Right forelimb (tissue), 1 donor: ENCODE data around the gene HOXA5.
A peak's percentile ranks its signal among the peaks of the same experiment; 100 is the strongest.

Experiments used
- DNase-seq: peaks from one replicate; pipeline ENCODE4 v3.0.0-alpha.2; 2018

HOXA5 gene

DNA sequence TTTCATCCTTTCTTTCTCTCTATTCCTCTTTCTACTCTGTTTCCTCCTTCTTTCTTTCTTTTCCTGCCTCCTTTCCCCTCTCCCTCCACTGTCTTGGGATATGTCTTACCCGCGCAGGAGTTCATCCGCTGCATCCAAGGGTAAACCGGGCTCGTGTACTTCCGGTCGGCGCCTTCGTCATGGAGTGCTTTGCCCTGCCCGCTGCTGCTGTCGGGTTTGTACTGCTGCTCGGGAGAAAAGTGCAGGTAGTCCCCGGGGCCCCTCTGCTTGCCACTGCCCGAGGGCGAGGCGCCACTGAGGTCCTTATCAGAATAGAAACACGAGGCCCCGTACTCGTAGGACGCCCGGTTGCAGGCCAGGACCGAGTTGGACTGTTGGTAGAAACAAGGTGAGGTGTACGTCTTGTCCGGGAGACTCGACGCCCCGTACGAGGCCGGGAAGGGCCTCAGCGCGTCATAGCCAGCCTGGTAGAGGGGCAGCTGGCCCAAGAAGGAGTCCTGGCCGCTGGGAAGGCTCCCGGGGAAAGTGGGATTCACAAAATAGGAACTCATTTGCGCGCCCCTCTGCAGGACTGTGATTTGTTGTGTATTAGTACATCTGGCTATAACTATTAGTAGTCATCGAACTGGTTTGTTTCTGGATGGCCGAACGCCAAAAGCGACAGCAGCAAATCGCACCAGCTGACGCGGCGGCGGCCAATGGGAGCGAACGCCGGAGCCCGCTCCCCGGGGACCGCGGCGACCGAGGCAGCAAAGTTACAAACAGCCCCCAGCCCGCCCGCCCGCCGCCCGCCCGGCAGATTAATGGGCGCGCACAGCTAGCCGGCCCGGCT is 3.9 kb upstream of the HOXA5 start, which contains the start of gene HOXA6:
Gene HOXA6, minus strand, starts transcription at position 576 of the 832 bp plus-strand sequence. Its CDS starts 25 bp downstream, at position 551.
- peak; percentile 75 for DNase-seq

DNA sequence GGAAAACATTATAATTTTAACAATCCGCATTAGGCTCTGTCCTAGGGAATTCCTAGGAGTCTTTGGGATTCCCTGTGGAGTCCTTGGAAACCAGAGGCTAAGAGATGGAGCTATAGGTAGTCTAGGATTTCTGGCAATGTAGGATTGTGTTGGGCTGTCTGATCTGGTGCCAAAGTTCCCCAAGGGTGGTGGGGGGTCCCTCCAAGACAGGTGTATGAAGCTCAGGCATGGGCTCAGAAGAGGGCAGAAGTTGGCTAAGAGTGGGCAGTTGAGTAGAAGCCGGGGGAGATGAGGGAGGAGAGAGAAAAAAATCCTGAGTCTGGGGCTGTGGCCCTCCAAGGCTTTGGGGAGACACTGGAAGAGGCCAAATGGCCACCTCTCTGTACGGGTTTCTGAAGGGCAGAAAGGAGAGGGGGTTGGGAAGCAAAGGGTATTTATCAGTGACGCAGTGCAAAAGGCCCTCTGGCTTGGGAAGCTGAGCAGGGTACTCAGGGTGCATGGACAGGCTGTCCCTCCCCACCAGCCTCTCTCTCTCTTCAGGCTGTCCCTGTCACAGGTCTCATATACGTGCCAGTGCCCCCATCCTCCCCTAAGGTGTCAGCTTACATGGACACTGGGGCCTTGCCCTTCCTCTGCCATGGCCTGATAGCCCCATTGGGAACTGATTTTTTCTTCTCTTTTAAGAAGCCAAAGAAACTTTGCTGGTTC is 3.2 kb upstream of the HOXA5 start:
- peak; percentile 46 for DNase-seq

DNA sequence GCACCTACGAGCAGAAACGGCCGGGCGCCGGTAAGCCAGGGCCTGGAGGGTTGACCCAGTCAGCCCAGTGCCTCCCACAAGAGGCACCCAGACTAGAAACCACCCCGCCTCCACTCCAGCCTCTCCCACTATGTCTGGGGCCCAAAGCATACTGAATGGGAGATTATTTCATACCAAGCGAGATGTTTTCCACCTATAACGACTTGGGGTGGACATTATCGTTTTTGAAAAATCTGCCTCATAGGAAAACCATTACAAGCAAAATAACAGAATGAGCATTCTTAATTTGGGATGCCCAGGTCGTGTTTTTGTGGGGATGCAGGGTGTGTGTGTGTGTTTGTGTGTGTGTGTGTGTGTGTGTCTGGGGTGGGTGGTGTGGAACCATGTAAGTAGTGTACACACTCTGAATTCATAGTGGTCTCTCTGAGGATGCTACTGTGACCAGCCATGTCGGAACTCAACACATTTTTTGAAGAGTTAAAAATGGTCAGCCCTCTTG is 2.5 kb upstream of the HOXA5 start:
- DNase-seq = peak; percentile 52

DNA sequence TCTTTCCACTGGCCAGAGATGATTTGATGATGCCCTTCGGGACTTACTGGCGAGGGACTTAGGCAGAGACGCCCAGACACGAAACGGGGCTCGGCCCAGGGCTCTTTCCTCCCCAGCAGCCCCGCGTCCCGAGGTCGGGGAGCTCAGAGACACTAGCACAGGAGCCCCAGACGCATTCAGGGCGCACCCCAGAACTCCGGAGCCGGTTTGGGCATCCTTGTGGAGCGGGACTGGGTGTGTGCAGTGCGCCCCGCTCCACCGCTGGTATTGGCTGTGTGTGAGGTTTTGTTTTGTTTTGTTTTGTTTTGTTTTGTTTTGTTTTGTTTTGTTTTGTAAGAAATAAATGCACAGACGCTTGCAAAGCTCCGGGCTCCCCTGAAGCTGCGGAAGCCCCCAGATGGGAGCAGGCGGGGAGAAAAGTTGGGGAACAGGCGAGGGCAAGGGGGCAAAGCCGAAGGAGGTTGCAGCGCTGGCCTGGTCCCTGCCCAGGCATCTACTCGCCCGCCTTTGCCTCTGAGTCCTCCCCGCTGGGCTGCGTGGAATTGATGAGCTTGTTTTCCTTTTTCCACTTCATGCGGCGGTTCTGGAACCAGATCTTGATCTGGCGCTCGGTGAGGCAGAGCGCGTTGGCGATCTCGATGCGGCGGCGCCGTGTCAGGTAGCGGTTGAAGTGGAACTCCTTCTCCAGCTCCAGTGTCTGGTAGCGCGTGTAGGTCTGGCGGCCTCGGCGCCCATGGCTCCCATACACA is 1.9 kb upstream of the HOXA5 start:
- peak; percentile 72 for DNase-seq

DNA sequence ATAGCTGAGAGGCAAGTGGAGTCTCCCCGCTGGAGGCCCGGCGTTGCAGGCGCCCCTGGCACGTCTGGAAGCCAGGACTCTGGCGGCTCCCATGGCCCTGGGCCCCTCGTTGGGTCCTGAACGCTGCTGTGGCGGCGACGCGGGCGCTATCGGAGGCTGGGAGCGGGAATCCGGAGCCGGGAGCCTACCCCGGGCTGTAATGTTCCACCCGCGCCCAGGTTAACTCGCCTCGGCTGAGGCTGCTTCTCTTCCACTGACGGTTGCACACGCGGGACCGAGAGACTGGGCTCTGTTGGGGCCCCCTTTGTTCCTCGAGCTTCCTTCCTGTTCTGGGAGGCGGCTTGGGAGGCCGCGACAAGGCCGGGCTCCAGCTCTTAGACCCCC is 1.3 kb upstream of the HOXA5 start:
- peak; percentile 66 for DNase-seq

DNA sequence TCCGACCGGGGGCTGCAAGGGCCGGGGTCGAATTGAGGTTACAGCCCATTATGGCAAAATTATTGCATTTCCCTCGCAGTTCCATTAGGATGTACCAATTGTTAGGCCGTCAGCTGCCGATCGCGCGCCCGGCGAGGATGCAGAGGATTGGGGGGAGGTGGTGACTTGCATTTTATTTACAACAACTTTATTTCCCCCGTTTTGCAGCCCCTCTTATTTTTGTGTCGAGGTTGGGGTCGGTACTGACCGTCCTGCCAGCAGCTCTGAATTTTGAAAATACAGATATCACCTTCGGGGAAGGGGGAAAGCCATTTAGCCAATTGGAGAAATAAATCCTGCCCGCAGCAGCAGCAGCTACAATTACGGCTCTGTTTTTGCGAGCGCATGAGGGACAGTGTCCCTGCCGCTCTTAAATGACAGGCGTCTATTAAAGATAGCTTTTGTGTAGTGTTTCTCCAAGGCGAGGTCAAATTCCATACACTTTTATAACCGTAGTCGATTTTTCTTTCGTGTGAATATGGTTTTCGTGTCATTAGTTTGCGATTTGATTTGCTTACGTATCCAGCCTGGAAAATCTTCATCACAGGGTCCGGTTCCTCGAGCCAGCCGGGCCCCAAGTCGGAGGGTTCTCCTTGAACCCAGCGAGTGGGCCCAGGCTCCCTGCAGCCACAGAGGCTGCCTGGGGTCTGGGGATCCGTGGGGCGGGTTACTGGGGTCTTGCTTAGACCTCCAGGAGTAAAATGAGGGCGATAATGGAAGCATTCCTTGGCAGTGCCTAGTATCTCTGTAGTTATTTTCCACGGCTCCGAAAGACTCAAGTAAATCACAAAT is 684 bp upstream of the HOXA5 start:
- DNase-seq = no peak

DNA sequence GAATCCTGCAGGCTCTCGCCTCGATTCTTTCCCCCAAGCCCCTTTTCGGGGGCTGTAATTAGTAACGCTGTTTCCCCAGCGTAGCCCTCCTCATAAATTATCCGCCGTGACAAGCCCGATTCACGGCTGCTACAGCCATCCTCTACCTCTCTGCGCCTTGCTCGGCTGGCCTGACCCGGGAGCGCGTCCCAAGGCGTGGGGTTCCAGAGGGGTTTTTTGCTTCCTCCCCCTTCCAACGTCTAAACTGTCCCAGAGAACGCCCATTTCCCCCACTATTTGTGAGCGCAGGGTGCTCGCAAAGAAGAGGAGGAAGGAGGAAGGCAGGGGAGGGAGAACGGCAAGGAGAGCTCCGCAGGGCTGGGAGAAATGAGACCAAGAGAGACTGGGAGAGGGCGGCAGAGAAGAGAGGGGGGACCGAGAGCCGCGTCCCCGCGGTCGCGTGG is 880 bp downstream of the HOXA5 start:
- DNase-seq = peak; percentile 50

DNA sequence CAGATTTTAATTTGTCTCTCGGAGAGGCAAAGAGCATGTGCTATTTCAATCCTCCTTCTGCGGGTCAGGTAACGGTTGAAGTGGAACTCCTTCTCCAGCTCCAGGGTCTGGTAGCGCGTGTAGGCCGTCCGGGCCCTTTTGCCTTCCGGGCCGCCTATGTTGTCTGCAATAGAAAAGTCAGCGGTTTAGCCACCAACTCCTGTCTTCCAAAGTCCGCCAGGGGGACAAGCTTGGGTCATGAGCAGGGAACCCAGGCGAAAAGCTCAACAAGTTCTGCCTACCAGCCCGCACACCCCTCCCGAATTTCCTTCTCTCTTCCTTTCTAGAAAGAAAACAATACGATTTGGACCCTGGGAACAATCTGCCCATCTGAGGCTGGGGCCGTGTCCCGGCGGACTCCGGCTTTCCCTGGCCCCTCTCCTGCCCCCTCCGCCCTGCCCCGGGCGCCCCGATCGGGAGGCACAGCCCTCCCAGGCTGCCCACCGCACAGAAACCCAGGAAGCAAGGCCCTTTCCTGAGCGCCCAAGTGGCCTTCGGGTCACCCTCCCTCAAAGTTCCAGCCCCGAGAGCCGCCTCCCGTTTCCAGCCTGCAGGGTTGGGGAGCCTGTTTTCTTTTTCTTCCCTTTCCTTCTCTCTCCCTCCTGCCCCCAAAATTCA is 1.4 kb downstream of the HOXA5 start:
- peak; percentile 61 for DNase-seq

DNA sequence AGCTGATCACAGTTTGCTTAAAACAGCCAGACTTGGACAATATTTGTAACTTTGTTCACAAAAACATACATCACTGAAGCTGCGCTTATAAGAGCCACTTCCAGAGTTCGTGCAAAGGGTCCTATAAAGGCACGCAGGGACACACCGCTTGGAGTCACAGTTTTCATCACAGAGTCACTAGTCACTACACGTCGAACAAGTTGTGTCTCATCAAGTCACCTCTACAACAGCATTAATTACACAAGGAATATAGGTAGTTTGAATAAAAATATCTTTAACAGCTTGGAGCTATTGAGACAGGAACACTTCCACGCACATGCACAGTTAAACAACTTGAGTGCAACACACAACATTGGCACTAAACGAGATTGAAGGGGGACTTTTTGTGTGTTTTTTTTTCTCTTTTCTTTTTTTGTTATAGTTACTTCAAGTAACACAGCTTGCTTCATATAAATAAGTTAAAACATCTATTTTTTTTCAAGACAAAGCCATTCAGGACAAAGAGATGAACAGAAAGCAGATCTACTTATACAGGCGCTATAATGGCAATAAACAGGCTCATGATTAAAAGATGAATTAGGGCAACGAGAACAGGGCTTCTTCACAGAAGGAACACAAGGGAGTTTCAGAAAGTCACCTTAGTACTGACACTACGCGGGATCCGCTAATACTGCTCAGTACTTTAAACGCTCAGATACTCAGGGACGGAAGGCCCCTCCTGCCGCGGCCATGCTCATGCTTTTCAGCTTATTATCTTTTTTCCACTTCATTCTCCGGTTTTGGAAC is 2.2 kb downstream of the HOXA5 start:
- DNase-seq = peak; percentile 32

DNA sequence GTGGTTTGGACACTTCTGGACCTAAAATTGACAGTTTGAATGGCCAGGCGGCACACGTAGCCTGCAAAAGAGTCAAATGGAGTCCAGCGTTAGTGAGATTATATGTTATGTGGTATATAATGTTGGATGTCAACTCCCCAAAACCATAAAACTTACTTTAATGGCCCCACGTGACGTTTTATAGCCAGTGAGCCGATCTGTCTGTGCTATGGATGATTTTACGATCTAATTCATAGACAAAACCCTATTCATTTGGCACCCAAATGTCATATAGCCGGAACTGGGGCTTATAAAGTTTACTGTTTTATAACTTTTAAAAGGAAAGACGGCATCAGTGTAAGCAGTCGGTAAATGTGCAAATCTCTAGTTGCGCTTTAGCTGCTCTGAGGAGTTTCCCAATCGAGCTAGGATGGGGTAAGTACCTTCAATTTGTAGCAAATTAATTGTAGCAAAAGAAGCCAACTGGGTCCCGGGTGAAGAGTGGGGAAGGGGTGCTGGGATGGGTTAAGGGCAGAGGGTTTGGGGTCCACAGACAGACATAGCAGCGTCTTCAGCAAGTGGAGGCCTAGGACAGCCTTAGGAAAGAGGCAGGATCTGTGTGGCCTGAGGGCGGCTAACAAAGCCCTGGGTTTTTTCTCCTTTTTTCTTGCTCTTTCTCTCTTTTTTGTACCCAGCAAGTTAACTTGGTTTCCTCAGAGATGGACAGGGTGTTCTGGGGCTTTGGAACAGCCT is 3.2 kb downstream of the HOXA5 start:
- DNase-seq = peak; percentile 45

DNA sequence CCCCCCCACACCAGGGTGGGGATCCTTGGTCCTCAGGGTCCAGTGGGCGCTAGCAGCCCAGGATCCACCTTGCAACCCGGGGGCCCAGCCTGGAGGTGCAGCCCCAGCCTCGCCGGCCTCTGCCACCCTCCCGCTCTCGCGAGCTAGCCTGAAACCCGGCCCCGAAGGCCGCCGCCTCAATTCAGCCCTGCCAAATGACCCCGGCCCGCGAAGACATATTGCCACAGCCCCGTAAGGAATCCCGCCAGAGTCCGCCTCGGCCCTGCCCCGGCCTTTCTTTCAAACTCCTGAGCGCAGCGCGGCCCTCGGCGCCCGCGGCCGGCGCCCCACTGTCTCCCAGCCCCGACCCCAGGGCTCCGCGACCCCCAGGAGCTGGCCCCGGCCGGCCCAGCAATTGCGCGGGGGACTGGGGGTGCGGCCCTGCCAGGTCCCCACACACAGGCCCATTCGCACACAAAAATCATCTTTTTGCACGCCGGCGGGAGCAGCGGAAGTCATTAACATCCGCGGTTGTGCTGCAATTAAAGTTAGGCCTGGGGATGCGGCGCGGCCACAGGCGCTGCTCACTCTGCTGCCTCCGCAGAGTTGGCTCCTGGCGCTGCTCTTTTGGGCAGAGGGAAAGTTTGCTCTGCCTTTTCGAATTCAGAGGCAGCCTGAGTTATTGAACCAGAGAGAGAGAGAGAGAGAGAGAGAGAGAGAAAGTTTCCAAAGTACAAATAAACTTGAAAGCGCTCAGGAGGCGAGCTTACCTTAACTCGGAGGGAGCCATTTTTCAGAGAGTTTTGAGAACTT is 4.0 kb downstream of the HOXA5 start:
- peak; percentile 61 for DNase-seq

DNA sequence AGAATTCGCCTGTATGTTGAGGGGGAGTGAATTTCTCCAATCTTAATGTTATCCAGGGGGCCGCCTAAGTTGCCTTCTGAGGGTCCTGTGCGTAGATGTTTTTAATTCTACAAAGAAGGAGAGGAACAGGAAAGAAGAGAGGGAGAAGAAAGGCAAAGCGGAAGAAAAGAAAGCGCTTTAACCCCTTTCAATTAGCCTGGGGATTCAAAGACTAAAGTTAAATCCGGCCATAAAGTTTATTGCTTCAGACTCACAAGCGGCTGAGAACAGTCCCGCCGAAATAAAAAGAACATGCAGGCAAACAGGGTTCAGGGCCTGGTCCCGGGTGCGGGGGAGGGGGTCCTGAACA is 4.5 kb downstream of the HOXA5 start:
- DNase-seq = peak; percentile 22

DNA sequence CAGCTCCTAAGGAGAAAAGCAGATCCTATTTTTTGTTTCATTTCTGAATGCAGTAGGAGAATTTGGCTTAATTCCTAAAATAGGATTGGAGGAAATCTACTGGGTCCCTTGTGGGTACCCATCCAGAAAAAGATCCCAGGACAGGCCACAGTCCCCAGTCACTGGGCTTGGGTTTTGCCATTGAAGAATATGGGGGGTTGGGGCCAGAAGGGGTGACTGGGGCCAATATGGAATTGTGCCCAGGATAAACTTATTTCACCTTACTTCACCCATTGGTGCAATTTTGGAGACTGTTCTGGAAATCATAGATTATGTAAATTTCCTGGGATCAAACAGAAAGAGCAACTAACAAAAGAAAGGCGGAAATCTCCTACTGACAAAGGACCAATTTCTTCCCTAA is 5.0 kb downstream of the HOXA5 start:
- DNase-seq = peak; percentile 41

DNA sequence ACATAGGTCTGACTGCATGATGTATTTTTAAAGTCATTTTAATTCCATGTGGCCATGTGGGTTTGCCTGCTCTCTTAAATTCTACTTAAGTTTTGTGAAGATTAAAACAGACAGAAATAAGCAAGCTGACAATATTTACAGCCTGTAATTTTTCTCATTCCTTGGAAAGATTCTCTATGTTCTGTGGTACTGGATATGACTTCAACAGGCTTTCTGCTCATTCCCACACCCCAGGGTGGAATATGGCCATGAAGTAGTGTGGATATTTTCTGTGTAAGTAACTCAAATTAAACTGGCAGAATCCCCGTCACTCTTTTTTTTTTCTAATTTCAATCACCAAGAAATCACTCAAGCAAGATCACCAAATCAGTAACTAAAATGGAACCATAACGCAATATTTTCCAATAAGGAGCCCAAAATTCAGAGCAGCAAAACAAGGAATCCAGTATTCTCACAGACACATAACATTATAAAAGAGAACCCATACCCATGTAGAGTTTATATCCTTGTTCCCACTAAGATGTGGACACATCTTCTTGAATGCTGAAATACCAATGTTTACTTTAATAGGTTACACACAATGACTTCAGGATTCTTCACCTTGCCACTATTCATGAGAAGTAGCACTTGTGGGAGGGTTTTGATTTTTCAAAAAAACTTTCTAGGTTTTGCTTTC is 5.7 kb downstream of the HOXA5 start:
- peak; percentile 36 for DNase-seq

DNA sequence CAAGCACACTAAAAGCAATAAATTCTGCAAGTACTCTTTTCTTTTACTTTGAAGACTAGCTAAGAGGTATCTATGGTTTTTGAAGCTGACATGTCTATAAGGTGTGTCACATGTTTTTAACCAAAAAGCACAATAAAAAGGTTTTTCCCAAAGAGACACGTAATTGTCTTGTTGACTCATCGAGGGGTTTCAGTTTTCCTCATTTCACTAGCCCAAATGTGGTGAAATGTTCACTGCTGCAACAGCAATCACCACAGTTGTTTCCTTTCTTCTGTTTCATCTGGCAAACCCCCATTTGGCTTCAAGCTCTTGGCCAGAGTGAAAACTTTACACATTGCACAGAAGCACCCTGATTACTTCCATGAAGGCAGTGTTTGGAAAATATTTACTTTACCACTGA is 9.1 kb downstream of the HOXA5 start:
- peak; percentile 52 for DNase-seq

DNA sequence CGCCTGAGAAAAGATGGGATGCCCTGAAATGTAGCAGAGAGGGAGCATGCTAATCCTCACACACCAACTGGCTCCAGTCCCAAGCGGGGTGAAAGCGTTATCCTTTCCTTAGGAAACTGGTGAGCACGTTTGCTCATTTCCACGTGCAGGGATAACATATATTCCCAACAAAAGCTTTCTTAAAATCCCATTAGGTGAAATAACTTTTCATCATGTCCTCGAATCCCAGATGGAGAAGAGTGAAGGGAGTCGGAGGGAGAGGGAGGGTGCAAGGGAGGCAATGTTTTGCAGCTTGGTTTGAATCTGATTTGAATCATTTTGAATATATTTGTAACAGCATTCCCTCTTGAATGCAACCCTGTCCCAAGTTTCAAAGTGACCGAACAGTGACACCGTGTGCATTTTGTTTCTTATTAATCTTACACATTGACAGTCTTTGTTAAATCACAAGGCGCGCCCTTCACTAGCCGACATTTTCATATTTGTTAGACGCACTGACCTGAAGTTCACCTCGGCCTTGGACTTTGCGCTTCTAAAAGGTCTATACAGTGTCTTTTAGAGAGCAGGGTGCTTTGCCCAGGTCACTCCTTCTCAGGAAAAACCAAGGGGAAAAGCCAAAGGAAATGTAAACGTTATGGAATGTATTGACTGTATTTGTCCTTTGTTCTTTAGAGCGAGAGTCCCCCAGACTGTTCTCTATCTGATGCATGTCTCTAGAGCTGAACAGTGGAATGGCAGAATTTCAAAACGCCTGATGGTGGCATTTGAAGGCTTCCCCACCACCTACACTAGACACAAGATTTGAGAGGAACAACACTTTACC is 9.9 kb downstream of the HOXA5 start:
- peak; percentile 40 for DNase-seq

DNA sequence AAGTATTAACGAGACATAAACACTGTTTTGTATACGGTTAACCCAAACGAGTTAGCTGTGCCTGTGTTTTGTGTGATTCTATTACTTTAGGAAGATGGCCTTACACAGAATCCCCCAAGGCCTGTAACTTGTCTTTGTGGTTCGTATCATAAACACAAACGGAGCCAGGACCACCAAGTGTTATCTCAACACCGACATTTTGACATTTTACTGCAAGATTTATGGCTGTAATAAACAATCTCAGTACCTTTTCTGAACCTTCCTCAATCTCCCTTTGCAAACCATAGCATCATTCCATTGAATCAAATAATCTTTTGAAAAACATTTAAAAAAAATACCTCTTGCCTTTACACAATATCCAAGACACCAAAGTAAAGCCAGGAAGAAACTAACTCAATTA is 10.5 kb downstream of the HOXA5 start:
- no peak for DNase-seq

DNA sequence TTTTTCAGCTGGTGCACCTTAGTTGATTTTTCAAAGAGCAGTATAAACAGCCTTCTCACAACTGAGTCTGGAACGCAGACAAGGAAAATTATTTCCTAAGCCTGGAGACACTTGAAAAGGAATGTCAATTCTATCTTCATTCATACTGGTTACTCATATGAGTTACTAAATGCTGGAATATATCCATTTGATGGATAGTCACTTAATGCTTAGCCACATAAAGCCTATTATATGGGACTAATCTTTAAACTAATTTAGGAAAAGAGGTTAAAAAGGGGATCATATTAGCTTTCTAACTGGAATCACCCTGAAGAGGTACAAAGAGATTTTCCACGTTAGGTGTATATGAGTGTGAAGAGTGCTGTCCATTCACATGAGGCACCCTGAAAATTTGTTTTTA is 11.3 kb downstream of the HOXA5 start:
- no peak for DNase-seq
